Measurements from ENCODE around the gene ADPGK. TPM values are rescaled to one million over a fixed set of nuclear protein-coding genes. Genes with fewer than 3 reads are reported as not detected.
"Not testable (repeated sequence)": the region's sequence is repeated elsewhere in the genome, so short reads cannot be mapped to it uniquely, and the experiment has no call there.

ADPGK gene
- polyA plus RNA-seq, 3 donors, result 138 to 283 (median 152) TPM

GRCh38 chr15:72728821-72729220 is 54.7 kb downstream of the ADPGK start:
- H3K4me1 ChIP-seq (ENCODE audit: control insufficient read depth in 1 of 2, insufficient read depth in 2 of 2, low read length in 2 of 2), result no peaks in the 10 kb centered on the region
- H3K9me3 ChIP-seq (replicated peaks in 1 of 2; ENCODE audit: control insufficient read depth in 1 of 2, insufficient read depth in 1 of 2, low read length in 2 of 2), result no peaks in the 10 kb centered on the region
- WGBS (ENCODE audit: insufficient coverage), result no CpG with 5 or more reads among the region's 1 CpG
- H3K9me3 Mint-ChIP-seq, result peaks cover 0 to 1% (median 0%) of the 10 kb centered on the region in 7 donors
- H3K4me2 ChIP-seq (replicated peaks; ENCODE audit: extremely low read depth, low read length, poor library complexity, severe bottlenecking), result no peak overlapping the region
- no peak overlapping the region for H3K4me3 ChIP-seq (replicated peaks in 1 of 3; ENCODE audit: low read depth in 2 of 3, low read length in 3 of 3)
- H4K20me1 ChIP-seq (ENCODE audit: insufficient read depth, low read length), result no peaks in the 10 kb centered on the region
- TF ChIP-seq CTCF (IDR thresholded peaks at IDR 0.05), result no peak
- H3K27ac Mint-ChIP-seq, result no peak overlapping the region
- no peaks in the 10 kb centered on the region for H3K4me1 Mint-ChIP-seq
- no peak overlapping the region for H3K9ac ChIP-seq (ENCODE audit: insufficient read depth, low read length, poor library complexity, severe bottlenecking)
- intact Hi-C loops (cut with micrococcal nuclease), result loop anchor here in 1 of 2 donors (10.0 kb wide), 1 partner anchor 356 kb away; no protein-coding TSS in a partner anchor
- H3K4me3 Mint-ChIP-seq, result no peak overlapping the region
- peaks cover 0 to 2% (median 0%) of the 10 kb centered on the region in 3 donors for H3K27me3 Mint-ChIP-seq (ENCODE audit: low read depth in 3 of 3)
- H3K79me2 ChIP-seq (ENCODE audit: insufficient read depth, low read length), result no peaks in the 10 kb centered on the region
- no peak overlapping the region for H3K27ac ChIP-seq (ENCODE audit: low read depth in 1 of 2, low read length in 2 of 2)
- DNase-seq, result no peak
- no peak overlapping the region for H2AFZ ChIP-seq (ENCODE audit: insufficient read depth, low read depth, low read length, poor library complexity, severe bottlenecking)
- H3K36me3 ChIP-seq (replicated peaks in 1 of 2; ENCODE audit: control insufficient read depth in 1 of 2, insufficient read depth in 2 of 2, low read length in 2 of 2), result no peaks in the 10 kb centered on the region
- H3K27me3 ChIP-seq (ENCODE audit: control insufficient read depth in 2 of 2, insufficient read depth in 2 of 2, low read length in 2 of 2), result no peaks in the 10 kb centered on the region
- H3K36me3 Mint-ChIP-seq, result peaks cover 3 to 9% of the 10 kb centered on the region in 2 donors

GRCh38 chr15:72728249-72728648 is 55.3 kb downstream of the ADPGK start:
- H3K9me3 ChIP-seq (replicated peaks in 1 of 2; ENCODE audit: control insufficient read depth in 1 of 2, insufficient read depth in 1 of 2, low read length in 2 of 2); DNase-seq; H3K79me2 ChIP-seq (ENCODE audit: insufficient read depth, low read length); H3K27me3 Mint-ChIP-seq (ENCODE audit: low read depth in 3 of 3); H3K27ac ChIP-seq (ENCODE audit: low read depth in 1 of 2, low read length in 2 of 2); H3K9me3 Mint-ChIP-seq; H3K4me2 ChIP-seq (replicated peaks; ENCODE audit: extremely low read depth, low read length, poor library complexity, severe bottlenecking); H3K36me3 ChIP-seq (replicated peaks in 1 of 2; ENCODE audit: control insufficient read depth in 1 of 2, insufficient read depth in 2 of 2, low read length in 2 of 2); H3K27me3 ChIP-seq (ENCODE audit: control insufficient read depth in 2 of 2, insufficient read depth in 2 of 2, low read length in 2 of 2); H3K4me3 ChIP-seq (replicated peaks in 1 of 3; ENCODE audit: low read depth in 2 of 3, low read length in 3 of 3); H4K20me1 ChIP-seq (ENCODE audit: insufficient read depth, low read length); H3K36me3 Mint-ChIP-seq; H2AFZ ChIP-seq (ENCODE audit: insufficient read depth, low read depth, low read length, poor library complexity, severe bottlenecking); H3K4me1 ChIP-seq (ENCODE audit: control insufficient read depth in 1 of 2, insufficient read depth in 2 of 2, low read length in 2 of 2); H3K4me3 Mint-ChIP-seq; H3K9ac ChIP-seq (ENCODE audit: insufficient read depth, low read length, poor library complexity, severe bottlenecking); H3K4me1 Mint-ChIP-seq: not testable (repeated sequence)
- 100% methylated on average over 1 of the region's 1 CpG for WGBS (ENCODE audit: insufficient coverage)
- intact Hi-C loops (cut with micrococcal nuclease), result loop anchor here in 1 of 2 donors (10.0 kb wide), 1 partner anchor 357 kb away; no protein-coding TSS in a partner anchor
- H3K27ac Mint-ChIP-seq, result peak overlapping the region in 1 of 7 donors; percentile 43
